Osteoblast (primary cell): ENCODE data around the gene SAYSD1. TPM values are rescaled to one million over a fixed set of nuclear protein-coding genes. Genes with fewer than 3 reads are reported as not detected.

Source experiments
- DNase-seq: peaks from one replicate; pipeline ENCODE4 v3.0.0; 2011; ENCODE audit warnings: low spot score, mixed read lengths; ENCODE audit not compliant: insufficient read length; ENCODE audit errors: missing footprints
- H2AFZ ChIP-seq: 2 replicates; pipeline ENCODE4 v1.6.0; 2011; ENCODE audit warnings: mild to moderate bottlenecking, low read length
- H3K27ac ChIP-seq: 2 replicates; pipeline ENCODE4 v1.5.1; 2011; ENCODE audit warnings: mild to moderate bottlenecking, low read depth, low read length, moderate library complexity
- H3K27me3 ChIP-seq: 2 replicates; pipeline ENCODE4 v1.6.0; 2012; ENCODE audit warnings: mild to moderate bottlenecking, control low read depth, inconsistent platforms, low read length, moderate library complexity; ENCODE audit not compliant: insufficient read depth
- H3K36me3 ChIP-seq: 2 replicates; pipeline ENCODE4 v1.5.1; 2011; ENCODE audit warnings: mild to moderate bottlenecking, low read length, control low read depth, moderate library complexity; ENCODE audit not compliant: insufficient read depth
- H3K4me1 ChIP-seq: 2 replicates; pipeline ENCODE4 v1.5.1; 2011; ENCODE audit warnings: mild to moderate bottlenecking, low read length, control low read depth, moderate library complexity; ENCODE audit not compliant: insufficient read depth
- H3K4me2 ChIP-seq: 2 replicates; pipeline ENCODE4 v1.6.0; 2011; ENCODE audit warnings: mild to moderate bottlenecking, low read length; ENCODE audit not compliant: insufficient read depth
- H3K4me3 ChIP-seq: fragments of 200-600 bp; sonication (generic); 3 replicates; pipeline ENCODE4 v1.5.1; 2012; ENCODE audit warnings: mild to moderate bottlenecking, low read length, inconsistent platforms; ENCODE audit not compliant: insufficient read depth
- H3K79me2 ChIP-seq: 2 replicates; pipeline ENCODE4 v1.6.0; 2012; ENCODE audit warnings: mild to moderate bottlenecking, low read length, control low read depth, inconsistent platforms; ENCODE audit not compliant: insufficient read depth
- H3K9me3 ChIP-seq: 2 replicates; pipeline ENCODE4 v1.5.1; 2011; ENCODE audit warnings: low read depth, low read length, control low read depth
- H4K20me1 ChIP-seq: 2 replicates; pipeline ENCODE4 v1.6.0; 2012; ENCODE audit warnings: mild to moderate bottlenecking, low read length, control low read depth; ENCODE audit not compliant: insufficient read depth
- total RNA-seq: library from RNA; depleted of rRNA; stranded (reverse); fragments of >200 nt; gene quantifications from 2 replicates; pipeline ENCODE4 v1.2.3, GENCODE V29; 2012
- TF ChIP-seq, protein P1 (sequence below): IDR thresholded peaks from 2 replicates; pipeline ENCODE4 v1.5.1; 2011; ENCODE audit warnings: mild to moderate bottlenecking, low read depth, low read length, moderate library complexity; ENCODE audit errors: extremely low read depth

The SAYSD1 gene
- total RNA-seq, 1 donor, result 31.1 TPM

DNA sequence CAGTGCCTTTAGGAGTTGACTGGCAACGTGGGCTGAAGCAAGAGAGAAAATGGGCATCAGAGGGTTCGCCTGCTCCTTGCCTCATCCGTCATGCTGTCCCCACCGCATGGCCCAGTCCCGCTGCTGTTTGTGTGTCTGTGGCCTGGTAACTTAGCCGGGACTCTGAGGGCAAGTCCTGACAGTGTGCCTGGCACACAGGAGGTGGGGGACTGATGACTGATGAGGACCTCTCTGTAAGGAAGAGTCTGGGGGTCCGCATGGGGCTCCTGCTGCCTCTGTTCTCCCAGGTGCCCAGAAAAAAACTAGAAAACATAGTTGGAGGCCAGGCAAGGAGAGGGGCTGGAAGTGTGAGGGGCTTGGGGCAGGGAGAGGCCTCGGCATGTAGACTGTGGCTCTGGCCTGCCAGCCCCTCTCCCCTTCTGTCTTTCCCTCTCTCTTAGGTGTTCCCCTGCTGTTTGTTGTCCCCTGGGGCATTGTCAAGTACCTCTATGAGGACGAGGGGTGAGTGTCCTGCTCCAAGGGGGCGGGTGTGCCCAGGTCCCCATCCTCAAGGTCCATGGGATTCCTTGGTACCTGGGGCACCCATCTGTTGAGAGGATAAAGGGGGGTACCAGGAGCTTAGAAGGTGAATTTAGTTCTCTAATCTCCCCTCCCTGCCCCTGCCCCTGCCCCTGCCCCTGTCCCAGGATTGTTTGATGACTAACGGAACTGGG, 36.9 kb downstream of the SAYSD1 start:
- Histone ChIP-seq H3K36me3 (no peaks in the 10 kb centered on the region), H3K27me3 (no peaks in the 10 kb centered on the region), H3K79me2 (no peaks in the 10 kb centered on the region), H3K4me3 (no peak overlapping the region), H3K27ac (no peak overlapping the region), H3K9me3 (no peaks in the 10 kb centered on the region), H3K4me2 (no peak overlapping the region), H4K20me1 (no peaks in the 10 kb centered on the region), H3K4me1 (no peaks in the 10 kb centered on the region), H2AFZ (no peak overlapping the region)
- TF ChIP-seq, protein P1, sequence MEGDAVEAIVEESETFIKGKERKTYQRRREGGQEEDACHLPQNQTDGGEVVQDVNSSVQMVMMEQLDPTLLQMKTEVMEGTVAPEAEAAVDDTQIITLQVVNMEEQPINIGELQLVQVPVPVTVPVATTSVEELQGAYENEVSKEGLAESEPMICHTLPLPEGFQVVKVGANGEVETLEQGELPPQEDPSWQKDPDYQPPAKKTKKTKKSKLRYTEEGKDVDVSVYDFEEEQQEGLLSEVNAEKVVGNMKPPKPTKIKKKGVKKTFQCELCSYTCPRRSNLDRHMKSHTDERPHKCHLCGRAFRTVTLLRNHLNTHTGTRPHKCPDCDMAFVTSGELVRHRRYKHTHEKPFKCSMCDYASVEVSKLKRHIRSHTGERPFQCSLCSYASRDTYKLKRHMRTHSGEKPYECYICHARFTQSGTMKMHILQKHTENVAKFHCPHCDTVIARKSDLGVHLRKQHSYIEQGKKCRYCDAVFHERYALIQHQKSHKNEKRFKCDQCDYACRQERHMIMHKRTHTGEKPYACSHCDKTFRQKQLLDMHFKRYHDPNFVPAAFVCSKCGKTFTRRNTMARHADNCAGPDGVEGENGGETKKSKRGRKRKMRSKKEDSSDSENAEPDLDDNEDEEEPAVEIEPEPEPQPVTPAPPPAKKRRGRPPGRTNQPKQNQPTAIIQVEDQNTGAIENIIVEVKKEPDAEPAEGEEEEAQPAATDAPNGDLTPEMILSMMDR, result no peak
- no peak for DNase-seq

DNA sequence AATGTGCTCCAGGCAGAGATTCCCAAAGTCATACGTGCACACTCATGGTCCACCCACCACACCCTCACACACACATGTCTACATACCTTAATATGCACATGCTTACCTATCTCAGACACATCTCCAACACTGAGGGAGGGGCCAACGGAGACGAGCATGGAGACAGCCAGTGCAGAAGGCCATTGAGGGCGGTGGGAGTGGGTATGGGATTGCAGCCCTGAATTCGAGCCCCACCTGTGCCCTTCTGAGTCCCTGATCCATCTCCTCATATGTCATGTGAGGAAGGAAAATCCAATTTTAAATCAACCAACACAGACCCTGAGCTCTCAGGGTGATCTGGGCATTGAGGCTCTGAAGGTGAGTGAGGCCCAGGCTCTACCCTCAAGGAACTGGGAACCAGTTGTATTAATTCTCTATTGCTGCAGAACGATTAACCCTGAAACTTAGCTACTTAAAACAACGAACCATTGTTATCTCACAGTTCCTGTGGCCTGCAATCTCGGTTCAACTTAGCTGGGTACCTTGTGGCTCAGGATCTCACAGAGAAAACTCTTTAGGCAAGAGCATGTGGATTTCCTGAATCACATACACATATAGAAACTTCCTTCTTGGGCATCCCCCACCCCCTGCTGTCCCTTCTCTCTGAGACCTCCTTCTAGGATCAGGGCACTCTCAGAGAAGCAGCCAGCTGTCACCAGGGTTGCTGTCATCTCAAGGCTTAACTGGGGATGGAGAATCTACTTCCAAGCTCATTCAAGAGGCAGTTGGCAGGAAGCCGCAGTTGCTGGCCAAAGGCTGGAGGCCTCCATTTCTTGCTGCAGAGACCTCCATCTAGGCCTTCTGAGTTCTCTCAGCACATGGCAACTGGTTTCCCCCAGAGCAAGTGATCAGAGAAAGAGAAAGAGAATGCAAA, 38.1 kb downstream of the SAYSD1 start:
- Histone ChIP-seq H3K4me2 (no peak overlapping the region), H3K9me3 (no peaks in the 10 kb centered on the region), H4K20me1 (no peaks in the 10 kb centered on the region), H3K79me2 (no peaks in the 10 kb centered on the region), H2AFZ (no peak overlapping the region), H3K4me1 (no peaks in the 10 kb centered on the region), H3K4me3 (no peak overlapping the region), H3K27ac (no peak overlapping the region), H3K36me3 (no peaks in the 10 kb centered on the region), H3K27me3 (no peaks in the 10 kb centered on the region)
- TF ChIP-seq, protein P1, result no peak
- peak; percentile 77 for DNase-seq

DNA sequence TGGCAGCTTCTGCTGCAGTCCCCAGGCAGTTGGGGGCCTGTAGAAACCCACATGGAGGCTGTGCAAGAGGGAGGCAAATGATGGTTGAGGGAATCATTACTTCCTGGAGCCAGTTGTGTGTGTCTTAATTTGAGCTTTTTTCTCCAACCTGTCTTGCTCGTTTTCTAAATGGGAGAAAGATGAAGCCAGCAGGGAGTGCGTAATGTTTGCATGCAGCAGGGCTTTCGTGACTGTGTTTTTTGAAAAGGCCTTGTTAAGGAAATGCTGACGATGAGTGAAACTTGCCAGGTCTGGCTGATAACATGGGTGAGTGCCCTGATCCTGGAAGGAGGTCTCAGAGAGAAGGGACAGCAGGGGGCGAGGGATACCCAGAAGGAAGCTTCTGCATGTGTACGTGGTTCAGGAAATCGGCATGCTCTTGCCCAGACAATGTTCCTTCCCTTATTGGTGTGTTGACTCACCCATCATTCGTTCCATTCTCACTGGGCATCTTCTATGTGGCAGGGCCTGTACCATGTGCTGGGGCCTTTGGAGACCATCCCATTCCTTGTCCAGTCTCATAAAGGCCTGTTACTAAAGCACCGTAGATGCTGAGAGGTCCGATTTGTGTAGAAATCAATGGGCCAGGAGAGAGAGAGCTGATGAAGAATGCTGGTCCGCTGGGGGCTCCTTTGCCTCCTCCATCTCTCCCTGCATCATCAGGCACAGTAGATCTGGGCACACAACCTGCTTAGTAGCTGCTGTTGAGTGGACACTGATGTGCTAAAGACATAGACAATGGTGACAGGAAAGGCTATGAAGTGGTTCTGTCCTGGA, 39.0 kb downstream of the SAYSD1 start:
- H3K4me2 ChIP-seq, result no peak overlapping the region
- H3K4me3 ChIP-seq, result no peak overlapping the region
- no peaks in the 10 kb centered on the region for H3K27me3 ChIP-seq
- no peaks in the 10 kb centered on the region for H4K20me1 ChIP-seq
- no peak overlapping the region for H2AFZ ChIP-seq
- no peaks in the 10 kb centered on the region for H3K4me1 ChIP-seq
- no peaks in the 10 kb centered on the region for H3K36me3 ChIP-seq
- TF ChIP-seq, protein P1, result no peak
- no peaks in the 10 kb centered on the region for H3K79me2 ChIP-seq
- no peaks in the 10 kb centered on the region for H3K9me3 ChIP-seq
- DNase-seq, result peak; percentile 63
- H3K27ac ChIP-seq, result no peak overlapping the region
